Fibroblast of mammary gland (primary cell): ENCODE results near the gene P2RX5.
"Not testable (repeated sequence)": the region's sequence is repeated elsewhere in the genome, so short reads cannot be mapped to it uniquely, and the experiment has no call there.

ENCODE experiments used
- DNase-seq: peaks from one replicate; pipeline ENCODE4 v3.0.0-alpha.2; 2010; ENCODE audit warnings: low read depth
- H3K4me3 ChIP-seq: 2 replicates; pipeline ENCODE4 v1.5.1; 2011; ENCODE audit warnings: low read depth, mild to moderate bottlenecking, low read length, moderate library complexity; ENCODE audit not compliant: control insufficient read depth
- CTCF ChIP-seq: conservative IDR thresholded peaks from 2 replicates; pipeline ENCODE4 v1.5.1; 2011; ENCODE audit warnings: low read depth, low read length, inconsistent platforms; ENCODE audit not compliant: control insufficient read depth, insufficient read depth

Gene P2RX5

GRCh38 chr17:3712811-3713463 lies 17.0 kb upstream of the P2RX5 start:
- TF ChIP-seq CTCF = no peak
- no peak overlapping the region for H3K4me3 ChIP-seq
- no peak for DNase-seq

GRCh38 chr17:3710951-3711383 lies 15.0 kb upstream of the P2RX5 start:
- TF ChIP-seq CTCF = no peak
- peak; percentile 64 for DNase-seq
- no peak overlapping the region for H3K4me3 ChIP-seq

- no peak for DNase-seq
- H3K4me3 ChIP-seq = no peak overlapping the region
- no peak for TF ChIP-seq CTCF
Measured at GRCh38 chr17:3708366-3708765, 12.4 kb upstream of the P2RX5 start.

- H3K4me3 ChIP-seq, DNase-seq: not testable (repeated sequence)
Measured at GRCh38 chr17:3705718-3705984, 9.7 kb upstream of the P2RX5 start.

GRCh38 chr17:3704931-3705717 lies 9.2 kb upstream of the P2RX5 start:
- TF ChIP-seq CTCF = no peak
- DNase-seq = no peak
- H3K4me3 ChIP-seq = no peak overlapping the region

- not testable (repeated sequence) for DNase-seq, H3K4me3 ChIP-seq
Measured at GRCh38 chr17:3702041-3702539, 6.1 kb upstream of the P2RX5 start.

- no peak for DNase-seq
- H3K4me3 ChIP-seq = no peak overlapping the region
- TF ChIP-seq CTCF = no peak
Measured at GRCh38 chr17:3699951-3700350, 4.0 kb upstream of the P2RX5 start.

- no peak for DNase-seq
- no peak for TF ChIP-seq CTCF
- no peak overlapping the region for H3K4me3 ChIP-seq
Measured at GRCh38 chr17:3698139-3698538, 2.2 kb upstream of the P2RX5 start.
